ENCODE measurements around the gene MVP. TPM values are rescaled to one million over a fixed set of nuclear protein-coding genes. Genes with fewer than 3 reads are reported as not detected.

MVP gene
- total and polyA plus RNA-seq, 2 donors (not counting 1 experiment from before 2014, with no cell fraction given), result 109 to 121 TPM

- Mint-ChIP-seq H3K4me3 (no peak overlapping the region), H3K27ac (no peak overlapping the region), H3K27me3 (no peaks in the 10 kb centered on the region)
These were observed 26.0 kb upstream of the MVP start for GRCh38 chr16:29794231-29794710.

More at GRCh38 chr16:29794231-29794710, 26.0 kb upstream of the MVP start:
- Histone ChIP-seq H3K27me3 (replicated peaks in 1 of 4; ENCODE audit: control extremely low read depth in 1 of 4, control insufficient read depth in 3 of 4, insufficient read depth in 4 of 4, low read length in 3 of 4) (no peaks in the 10 kb centered on the region), H3K79me2 (ENCODE audit: control insufficient read depth, insufficient read depth, low read length) (peaks cover 49% of the 10 kb centered on the region), H3K4me1 (ENCODE audit: control insufficient read depth in 2 of 2, insufficient read depth in 2 of 2, low read length in 2 of 2) (peaks cover 17 to 27% of the 10 kb centered on the region in 2 donors), H3K9me3 (ENCODE audit: control extremely low read depth in 1 of 3, control insufficient read depth in 2 of 3, insufficient read depth in 1 of 3, low read length in 2 of 3) (no peaks in the 10 kb centered on the region), H3K9ac (ENCODE audit: low read length) (no peak overlapping the region), H3K4me3 (ENCODE audit: control extremely low read depth in 1 of 5, extremely low read depth in 1 of 5, insufficient read depth in 1 of 5, low read depth in 2 of 5, low read length in 4 of 5) (no peak overlapping the region), H3K36me3 (replicated peaks in 1 of 2; ENCODE audit: control extremely low read depth in 1 of 2, control insufficient read depth in 1 of 2, extremely low read depth in 1 of 2, insufficient read depth in 2 of 2, low read length in 1 of 2) (peaks cover 2 to 25% of the 10 kb centered on the region in 2 experiments), H3K27ac (ENCODE audit: low read length in 2 of 2) (no peak overlapping the region), H2AFZ (ENCODE audit: insufficient read depth, low read depth, low read length, poor library complexity, severe bottlenecking) (no peak overlapping the region), H4K20me1 (ENCODE audit: control insufficient read depth, insufficient read depth, low read length, poor library complexity, severe bottlenecking) (no peaks in the 10 kb centered on the region), H3K4me2 (replicated peaks; ENCODE audit: low read depth, low read length, poor library complexity, severe bottlenecking) (no peak overlapping the region)
- intact Hi-C loops (cut with micrococcal nuclease), result loop anchor here (5.0 kb wide), 1 partner anchor 178 kb away; the partner anchor contains the start of gene TAOK2
- Mint-ChIP-seq H3K9me3 (ENCODE audit: insufficient read depth) (no peaks in the 10 kb centered on the region), H3K4me1 (peaks cover 30% of the 10 kb centered on the region)
- CTCF ChIA-PET, result interaction anchor here (1.0 to 1.5 kb wide), 5 partner anchors 8 to 102 kb away, joined by 3 to 7 read pairs (median 5); no protein-coding TSS in a partner anchor
- ATAC-seq (ENCODE audit: low read depth), result no peak
- WGBS (ENCODE audit: insufficient coverage), result no CpG with 5 or more reads among the region's 3 CpGs
- POLR2A ChIA-PET, result no interaction called here
- TF ChIP-seq EZH2 (IDR thresholded peaks at IDR 0.05; ENCODE audit: borderline replicate concordance, insufficient read depth, low read depth, low read length, poor library complexity, severe bottlenecking) (no peak), CTCF (IDR thresholded peaks at IDR 0.05) (no peak)
- no peak for DNase-seq

All from B cell (primary cell).